Coronary artery (tissue), 2 donors: ENCODE data around the gene HK3.

ENCODE experiments used
- DNase-seq: peaks from one replicate; pipeline ENCODE4 v3.0.0-alpha.2; 2017; ENCODE audit warnings: low spot score
- H3K27ac ChIP-seq, 2 donors: fragments of 200-600 bp; sonication (generic); one replicate each; pipeline ENCODE4 v1.5.1; 2016 to 2019
- H3K4me3 ChIP-seq: fragments of 200-600 bp; sonication (generic); 2 replicates; pipeline ENCODE4 v1.5.1; 2016; ENCODE audit warnings: mild to moderate bottlenecking, moderate library complexity
- TF ChIP-seq, protein P1 (sequence below): fragments of 200-600 bp; sonication (generic); IDR thresholded peaks from one replicate; pipeline ENCODE4 v1.5.1; 2019; ENCODE audit warnings: antibody characterized with exemption

The HK3 gene

DNA sequence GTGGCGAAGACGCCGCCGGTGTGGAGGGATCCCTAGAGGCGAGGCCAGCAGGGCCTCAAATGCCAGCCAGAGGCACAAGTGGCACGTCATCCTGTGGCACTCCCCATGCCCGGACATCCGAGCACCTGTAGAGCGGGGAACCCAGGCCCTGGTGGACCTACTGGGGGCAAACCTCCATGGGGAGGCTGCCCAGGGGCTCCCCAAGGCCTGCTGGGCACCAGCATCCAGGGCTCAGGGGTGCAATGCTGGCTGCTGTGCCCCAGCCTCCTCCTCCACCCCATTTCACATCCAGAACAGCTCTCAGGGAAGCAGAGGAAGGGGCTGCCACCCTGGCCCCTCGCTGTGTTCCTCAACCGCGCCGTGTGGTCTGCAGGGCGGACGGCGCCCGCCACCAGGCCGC, 43.5 kb downstream of the HK3 start:
- DNase-seq = no peak
- TF ChIP-seq, protein P1, sequence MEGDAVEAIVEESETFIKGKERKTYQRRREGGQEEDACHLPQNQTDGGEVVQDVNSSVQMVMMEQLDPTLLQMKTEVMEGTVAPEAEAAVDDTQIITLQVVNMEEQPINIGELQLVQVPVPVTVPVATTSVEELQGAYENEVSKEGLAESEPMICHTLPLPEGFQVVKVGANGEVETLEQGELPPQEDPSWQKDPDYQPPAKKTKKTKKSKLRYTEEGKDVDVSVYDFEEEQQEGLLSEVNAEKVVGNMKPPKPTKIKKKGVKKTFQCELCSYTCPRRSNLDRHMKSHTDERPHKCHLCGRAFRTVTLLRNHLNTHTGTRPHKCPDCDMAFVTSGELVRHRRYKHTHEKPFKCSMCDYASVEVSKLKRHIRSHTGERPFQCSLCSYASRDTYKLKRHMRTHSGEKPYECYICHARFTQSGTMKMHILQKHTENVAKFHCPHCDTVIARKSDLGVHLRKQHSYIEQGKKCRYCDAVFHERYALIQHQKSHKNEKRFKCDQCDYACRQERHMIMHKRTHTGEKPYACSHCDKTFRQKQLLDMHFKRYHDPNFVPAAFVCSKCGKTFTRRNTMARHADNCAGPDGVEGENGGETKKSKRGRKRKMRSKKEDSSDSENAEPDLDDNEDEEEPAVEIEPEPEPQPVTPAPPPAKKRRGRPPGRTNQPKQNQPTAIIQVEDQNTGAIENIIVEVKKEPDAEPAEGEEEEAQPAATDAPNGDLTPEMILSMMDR = no peak
- Histone ChIP-seq H3K4me3 (no peak overlapping the region), H3K27ac (no peak overlapping the region)

DNA sequence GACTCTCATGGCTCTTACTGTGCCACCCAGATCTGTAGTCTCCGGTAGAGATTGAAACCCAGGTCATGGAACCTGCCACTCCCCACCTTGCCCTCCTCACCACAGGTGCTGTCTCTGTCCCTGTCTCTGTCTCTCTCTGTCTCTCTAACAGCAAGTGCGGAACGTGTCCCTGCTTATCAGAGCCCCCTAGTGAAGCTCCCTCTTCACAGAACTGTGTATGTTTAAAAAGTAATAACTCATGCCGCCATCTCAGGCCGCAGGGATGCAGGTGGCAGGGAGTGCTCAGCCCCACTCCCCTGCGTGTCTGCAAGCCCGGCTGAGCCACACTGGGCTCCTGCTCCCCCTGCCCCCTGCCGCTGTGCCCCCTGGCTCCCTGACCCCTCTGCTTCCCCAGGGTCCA, 45.0 kb downstream of the HK3 start:
- H3K27ac ChIP-seq = no peak overlapping the region
- no peak for DNase-seq
- TF ChIP-seq, protein P1 = no peak
- H3K4me3 ChIP-seq = no peak overlapping the region

DNA sequence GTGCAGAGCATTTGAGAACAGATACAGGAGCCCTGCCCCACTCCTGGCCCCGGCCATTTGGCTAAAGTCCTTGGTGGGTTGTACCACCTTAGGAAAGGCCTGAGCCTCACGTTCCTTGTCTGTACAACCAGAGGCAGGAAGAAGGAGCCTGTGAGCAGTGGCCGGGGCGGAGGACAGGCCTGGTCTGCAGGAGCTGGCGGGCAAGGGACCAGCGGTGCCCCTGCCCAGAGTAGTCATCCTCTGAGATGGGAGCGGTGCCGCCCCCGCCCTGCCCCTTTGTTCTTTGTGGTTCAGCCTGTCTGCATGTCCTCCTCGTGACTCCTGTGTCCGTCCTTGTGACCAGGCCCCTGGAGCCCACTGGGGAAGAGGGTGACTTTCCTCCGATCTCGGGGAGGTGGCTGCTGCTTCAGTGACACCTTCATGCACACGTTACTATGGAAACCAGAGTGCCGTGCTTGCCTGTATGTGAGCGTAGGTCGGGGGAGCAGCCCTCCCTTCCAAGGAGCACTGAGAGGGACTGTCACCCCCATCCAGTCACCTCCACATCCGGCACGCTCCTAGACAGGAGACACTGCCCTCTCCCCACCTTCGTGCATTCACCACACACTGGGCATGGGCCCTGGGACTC, 45.9 kb downstream of the HK3 start:
- Histone ChIP-seq H3K27ac (no peak overlapping the region), H3K4me3 (no peak overlapping the region)
- TF ChIP-seq, protein P1 = no peak
- no peak for DNase-seq

DNA sequence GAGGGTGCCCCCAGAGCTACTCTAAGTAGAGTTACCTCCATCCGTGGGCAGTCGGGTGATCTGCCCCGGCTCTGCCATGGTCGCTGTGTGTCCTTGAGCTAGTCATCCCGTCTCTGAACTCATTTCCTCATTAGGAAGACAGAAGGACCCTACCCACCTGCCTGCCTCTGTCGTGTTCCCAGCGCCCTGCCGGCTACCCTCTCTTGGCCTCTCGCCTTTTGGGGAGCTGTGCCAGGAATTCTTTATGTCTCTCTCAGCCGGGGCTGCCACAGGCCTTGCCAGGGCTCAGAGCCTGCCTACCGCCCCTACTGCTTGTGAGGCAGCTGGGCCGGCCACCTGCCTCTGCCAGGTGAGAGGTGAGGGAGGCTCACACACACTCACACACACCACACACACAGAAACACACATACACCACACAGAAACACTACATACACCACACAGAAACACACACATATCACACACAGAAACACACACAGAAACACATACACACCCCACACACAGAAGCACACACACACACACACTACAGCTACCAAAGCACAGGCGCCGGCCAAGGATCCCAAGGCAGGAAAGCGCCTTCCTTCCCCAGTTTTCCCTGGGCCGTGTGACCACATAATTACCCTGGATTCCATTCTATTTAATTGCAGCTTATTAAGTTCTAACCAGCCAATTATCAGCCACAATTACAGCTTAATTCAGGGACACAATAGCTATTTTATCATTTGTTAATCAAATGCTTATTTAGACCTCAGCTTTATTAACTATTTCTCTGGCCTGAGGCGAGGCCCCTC, 47.1 kb downstream of the HK3 start:
- H3K27ac ChIP-seq = no peak overlapping the region
- DNase-seq = no peak
- TF ChIP-seq, protein P1 = no peak
- H3K4me3 ChIP-seq = no peak overlapping the region

DNA sequence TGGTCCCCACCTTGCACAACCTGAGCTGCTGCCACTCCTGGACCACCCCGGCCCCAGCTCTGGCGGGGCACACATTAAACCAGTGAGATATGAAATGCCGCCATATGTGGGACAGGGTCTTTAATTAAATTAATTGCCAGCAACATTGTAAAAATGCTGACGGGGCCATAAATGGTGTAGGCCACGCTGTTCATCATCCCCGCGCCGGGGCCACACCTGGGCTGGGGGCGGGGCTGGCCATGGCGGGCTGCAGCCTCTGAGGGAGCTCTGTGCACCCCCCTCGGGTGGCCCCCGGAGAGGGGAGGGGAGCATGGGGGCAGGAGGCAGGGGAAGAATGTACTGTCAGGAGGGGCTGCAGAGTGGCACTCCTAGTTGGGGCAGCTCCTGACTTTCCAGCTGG, 47.8 kb downstream of the HK3 start:
- no peak for DNase-seq
- TF ChIP-seq, protein P1 = no peak
- no peak overlapping the region for H3K27ac ChIP-seq

DNA sequence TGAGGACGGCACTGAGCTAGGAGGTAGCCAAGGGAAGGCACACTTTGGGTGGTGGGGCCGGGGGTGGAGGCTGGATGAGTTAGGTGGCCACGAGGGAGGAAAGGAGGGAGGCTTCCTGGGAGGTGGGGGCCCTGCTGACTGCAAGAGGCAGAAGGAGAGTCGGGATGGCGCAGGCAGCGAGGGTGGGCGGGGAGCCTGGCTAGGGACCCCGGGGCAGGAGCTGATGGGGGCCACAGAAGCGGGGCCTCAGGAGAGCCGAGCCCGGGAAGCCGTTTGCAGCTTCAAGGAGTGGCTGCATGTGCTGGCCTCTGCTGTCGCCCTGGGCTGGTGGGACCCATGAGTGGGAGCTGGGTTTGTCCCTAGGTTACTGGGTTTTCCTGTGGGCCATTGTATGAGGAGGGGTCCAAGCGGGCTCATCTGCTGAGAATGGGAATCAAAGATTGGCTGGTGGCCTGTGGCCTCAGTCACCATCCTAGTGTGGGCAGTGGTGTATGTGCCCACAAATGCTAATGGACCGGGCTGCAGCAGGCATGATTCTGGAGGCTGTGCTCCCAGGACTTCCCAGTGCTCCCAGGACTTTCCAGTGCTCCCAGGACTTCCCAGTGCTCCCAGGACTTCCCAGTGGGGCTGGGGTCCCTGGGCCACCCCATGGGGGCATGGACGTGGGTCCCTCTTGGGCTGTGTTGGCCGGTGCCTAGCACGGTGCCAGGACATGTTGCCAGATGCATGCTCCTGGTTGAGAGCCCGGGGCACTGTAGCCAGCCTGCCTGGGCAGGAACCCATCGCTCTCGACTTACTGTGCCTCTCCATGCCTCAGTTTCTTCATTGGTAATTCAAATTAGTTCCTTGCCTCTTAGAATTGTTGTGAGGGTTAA, 48.5 kb downstream of the HK3 start:
- no peak overlapping the region for H3K27ac ChIP-seq
- TF ChIP-seq, protein P1 = no peak
- no peak for DNase-seq
- no peak overlapping the region for H3K4me3 ChIP-seq

More for the DNA sequence above, 47.8 kb downstream of the HK3 start:
- H3K4me3 ChIP-seq = no peak overlapping the region
